Esophagus muscularis mucosa (tissue), 4 donors: ENCODE measurements around the gene CPLX1. TPM values are rescaled to one million over a fixed set of nuclear protein-coding genes. Genes with fewer than 3 reads are reported as not detected.
A peak's percentile ranks its signal among the peaks of the same experiment; 100 is the strongest.

Experiments used
- DNase-seq: peaks from one replicate; pipeline ENCODE4 v3.0.0-alpha.2; 2017; ENCODE audit errors: extremely low spot score
- H3K27ac ChIP-seq, 4 donors: fragments of 200-600 bp; sonication (generic); replicated peaks in 1 of 4; 1 replicate in 3 of 4; 2 replicates in 1 of 4; pipeline ENCODE4 v1.5.1; 2016 to 2019; ENCODE audit warnings: mild to moderate bottlenecking in 1 of 4
- H3K27me3 ChIP-seq, 4 donors: fragments of 200-600 bp; sonication (generic); one replicate each; pipeline versions ENCODE4 v1.5.1 to v1.6.0; 2016 to 2019
- H3K36me3 ChIP-seq, 4 donors: fragments of 200-600 bp; sonication (generic); one replicate each; pipeline ENCODE4 v1.5.1; 2016 to 2019
- H3K4me1 ChIP-seq, 4 donors: fragments of 200-600 bp; sonication (generic); one replicate each; pipeline ENCODE4 v1.5.1; 2016 to 2019
- H3K4me3 ChIP-seq, 4 donors: fragments of 200-600 bp; sonication (generic); 1 replicate in 2 of 4; 2 replicates in 2 of 4; pipeline ENCODE4 v1.5.1; 2016 to 2019; ENCODE audit warnings: mild to moderate bottlenecking in 4 of 4, moderate library complexity in 1 of 4
- H3K9me3 ChIP-seq, 4 donors: fragments of 200-600 bp; sonication (generic); 1 replicate in 3 of 4; 2 replicates in 1 of 4; pipeline ENCODE4 v1.5.1; 2016 to 2019
- CTCF ChIP-seq, 3 experiments: fragments of 200-600 bp in 2 of 3; fragments of 450-650 bp in 1 of 3; sonication (generic) in 2 of 3; IDR thresholded peaks; one replicate each; pipeline ENCODE4 v1.5.1; 2017 to 2019; ENCODE audit warnings: antibody characterized with exemption in 3 of 3, mild to moderate bottlenecking in 2 of 3, moderate library complexity in 1 of 3
- EP300 ChIP-seq: sonication (generic); formaldehyde crosslinking; IDR thresholded peaks from one replicate; pipeline ENCODE4 v1.6.1; 2017; ENCODE audit warnings: antibody characterized with exemption
- POLR2A ChIP-seq: fragments of 450-650 bp; IDR thresholded peaks from one replicate; pipeline ENCODE4 v1.6.1; 2017; ENCODE audit warnings: antibody characterized with exemption, moderate library complexity, mild to moderate bottlenecking, low read depth
- POLR2AphosphoS5 ChIP-seq, 2 donors: sonication (generic); formaldehyde crosslinking; IDR thresholded peaks; one replicate each; pipeline ENCODE4 v1.6.1; 2017; ENCODE audit warnings: antibody characterized with exemption in 2 of 2
- WGBS: methylation state at CpG from one replicate; pipeline ENCODE4 v1.1.5; 2018; 5-methylcytosine and 5-hydroxymethylcytosine counted together
- intact Hi-C: fragments of 100-400 bp; cut with DNase I; formaldehyde crosslinking; loops from one replicate; pipeline ENCODE4 v1.15.1; 2023
- total RNA-seq, 4 donors: library from RNA; depleted of rRNA; stranded (reverse); fragments of >200 nt; gene quantifications; one replicate each; pipeline versions ENCODE4 v1.1.0 to v1.2.1, GENCODE V29; 2016

Gene CPLX1
- 1 to 10 TPM; 1.1 to 1.6 (median 1.3) TPM for total RNA-seq

- Histone ChIP-seq H3K4me1 (peaks cover 17 to 27% (median 24%) of the 10 kb centered on the region in 4 donors), H3K36me3 (no peaks in the 10 kb centered on the region), H3K4me3 (peak within 1 kb of the TSS; percentile 43 to 56 (median 50)), H3K27me3 (peaks cover 3 to 96% (median 47%) of the 10 kb centered on the region in 4 donors), H3K27ac (no peak within 1 kb of the TSS), H3K9me3 (no peaks in the 10 kb centered on the region)
- DNase-seq, result no peak
- no peak for TF ChIP-seq POLR2A
- TF ChIP-seq EP300, result no peak
- TF ChIP-seq CTCF (IDR thresholded peaks at IDR 0.05), result no peak
- no peak for TF ChIP-seq POLR2AphosphoS5 (IDR thresholded peaks at IDR 0.05)
- no CpG with 5 or more reads among the region's 61 CpGs for WGBS
- intact Hi-C loops, result no loop called here
Measured at GRCh38 chr4:825971-826330, at the start of gene CPLX1. CPLX1 (minus strand) TSS chr4:826129; CDS start chr4:824522, 1,607 bp downstream.

- Histone ChIP-seq H3K27ac (no peak overlapping the region), H3K4me1 (no peaks in the 10 kb centered on the region), H3K9me3 (no peaks in the 10 kb centered on the region), H3K36me3 (peaks cover 56 to 99% (median 94%) of the 10 kb centered on the region in 4 donors), H3K4me3 (no peak overlapping the region), H3K27me3 (no peaks in the 10 kb centered on the region)
- DNase-seq, result no peak
- TF ChIP-seq POLR2AphosphoS5 (IDR thresholded peaks at IDR 0.05), result no peak
- no peak for TF ChIP-seq POLR2A
- no peak for TF ChIP-seq CTCF (IDR thresholded peaks at IDR 0.05)
- TF ChIP-seq EP300, result no peak
- WGBS, result 88% methylated on average over 17 of the region's 17 CpGs
- intact Hi-C loops, result no loop called here
Measured at GRCh38 chr4:874971-875817, 49.3 kb upstream of the CPLX1 start.

GRCh38 chr4:874056-874455 is 48.1 kb upstream of the CPLX1 start:
- 90% methylated on average over 9 of the region's 9 CpGs for WGBS
- Histone ChIP-seq H3K36me3 (peaks cover 52 to 96% (median 92%) of the 10 kb centered on the region in 4 donors), H3K27ac (no peak overlapping the region), H3K9me3 (no peaks in the 10 kb centered on the region), H3K4me1 (no peaks in the 10 kb centered on the region), H3K27me3 (no peaks in the 10 kb centered on the region), H3K4me3 (no peak overlapping the region)
- DNase-seq, result no peak
- TF ChIP-seq CTCF (IDR thresholded peaks at IDR 0.05), result no peak
- TF ChIP-seq POLR2AphosphoS5 (IDR thresholded peaks at IDR 0.05), result no peak
- no peak for TF ChIP-seq EP300
- TF ChIP-seq POLR2A, result no peak
- intact Hi-C loops, result no loop called here

GRCh38 chr4:872241-872981 is 46.5 kb upstream of the CPLX1 start:
- H3K4me3 ChIP-seq, result no peak overlapping the region
- H3K9me3 ChIP-seq, result no peaks in the 10 kb centered on the region
- no peak for DNase-seq
- H3K36me3 ChIP-seq, result peaks cover 52 to 98% (median 93%) of the 10 kb centered on the region in 4 donors
- H3K27me3 ChIP-seq, result no peaks in the 10 kb centered on the region
- intact Hi-C loops, result no loop called here
- no peaks in the 10 kb centered on the region for H3K4me1 ChIP-seq
- TF ChIP-seq EP300 (no peak), POLR2AphosphoS5 (IDR thresholded peaks at IDR 0.05) (no peak)
- H3K27ac ChIP-seq, result no peak overlapping the region
- WGBS, result 94% methylated on average over 31 of the region's 43 CpGs

GRCh38 chr4:871484-871883 is 45.6 kb upstream of the CPLX1 start:
- Histone ChIP-seq H3K4me1 (no peaks in the 10 kb centered on the region), H3K27ac (no peak overlapping the region), H3K36me3 (peaks cover 56 to 98% (median 93%) of the 10 kb centered on the region in 4 donors), H3K27me3 (no peaks in the 10 kb centered on the region), H3K9me3 (no peaks in the 10 kb centered on the region), H3K4me3 (no peak overlapping the region)
- TF ChIP-seq POLR2A (no peak), POLR2AphosphoS5 (IDR thresholded peaks at IDR 0.05) (no peak), EP300 (no peak), CTCF (IDR thresholded peaks at IDR 0.05) (no peak)
- DNase-seq, result no peak
- intact Hi-C loops, result no loop called here
- 92% methylated on average over 9 of the region's 9 CpGs for WGBS
